Measurements from ENCODE around the gene ZDHHC24.
"Not testable (repeated sequence)": the region's sequence is repeated elsewhere in the genome, so short reads cannot be mapped to it uniquely, and the experiment has no call there.

ZDHHC24 gene

GRCh38 chr11:66564984-66565383, 19.1 kb upstream of the ZDHHC24 start:
- no peak for DNase-seq

- no peak for DNase-seq
Observed at GRCh38 chr11:66564538-66564937, 18.7 kb upstream of the ZDHHC24 start.

GRCh38 chr11:66563832-66564231, 18.0 kb upstream of the ZDHHC24 start:
- no peak for DNase-seq

- no peak for DNase-seq
Observed at GRCh38 chr11:66562907-66563583, 17.2 kb upstream of the ZDHHC24 start.

GRCh38 chr11:66562275-66562674, 16.4 kb upstream of the ZDHHC24 start:
- no peak for DNase-seq

GRCh38 chr11:66561975-66562248, 16.1 kb upstream of the ZDHHC24 start:
- no peak for DNase-seq

GRCh38 chr11:66561178-66561974, 15.5 kb upstream of the ZDHHC24 start:
- DNase-seq: no peak

- no peak for DNase-seq
Observed at GRCh38 chr11:66559866-66560676, 14.2 kb upstream of the ZDHHC24 start.

GRCh38 chr11:66559142-66559865, 13.5 kb upstream of the ZDHHC24 start:
- DNase-seq: peak; percentile 14

GRCh38 chr11:66557733-66558326, 12.0 kb upstream of the ZDHHC24 start:
- no peak for DNase-seq

- no peak for DNase-seq
Observed at GRCh38 chr11:66556086-66556485, 10.2 kb upstream of the ZDHHC24 start.

GRCh38 chr11:66555416-66555815, 9.6 kb upstream of the ZDHHC24 start:
- DNase-seq: no peak

- DNase-seq: no peak
Observed at GRCh38 chr11:66554602-66555001, 8.8 kb upstream of the ZDHHC24 start.

GRCh38 chr11:66550887-66551286, 5.0 kb upstream of the ZDHHC24 start:
- no peak for DNase-seq

- no peak for DNase-seq
Observed at GRCh38 chr11:66549696-66550095, 3.8 kb upstream of the ZDHHC24 start.

- DNase-seq: no peak
Observed at GRCh38 chr11:66548774-66549630, 3.2 kb upstream of the ZDHHC24 start.

- DNase-seq: no peak
Observed at GRCh38 chr11:66548041-66548440, 2.2 kb upstream of the ZDHHC24 start.

GRCh38 chr11:66547662-66548009, 1.8 kb upstream of the ZDHHC24 start:
- no peak for DNase-seq

GRCh38 chr11:66546966-66547661, 1.3 kb upstream of the ZDHHC24 start:
- no peak for DNase-seq

- peak; percentile 24 for DNase-seq
Observed at GRCh38 chr11:66546368-66546965, 619 bp upstream of the ZDHHC24 start, which contains the start of gene ACTN3. Gene ACTN3, plus strand, starts transcription at chr11:66546903. Its CDS starts 35 bp downstream, at chr11:66546938.

GRCh38 chr11:66544952-66545351, 896 bp downstream of the ZDHHC24 start:
- not testable (repeated sequence) for DNase-seq

All from activated CD4-positive, alpha-beta T cell treated with anti-CD3 and anti-CD28 coated beads, Interleukin-2, Interleukin-6, amounts not matched to agents 100 ng/mL and 50 ng/mL, durations not matched to agents 16 hours and 8 hours (primary cell).